ENCODE data around the gene RPL10L. TPM values are rescaled to one million over a fixed set of nuclear protein-coding genes. Genes with fewer than 3 reads are reported as not detected.

RPL10L gene
- total RNA-seq: not detected in 2 replicates

GRCh38 chr14:46651526-46652144 is at the start of gene RPL10L:
Gene RPL10L, minus strand, starts transcription at chr14:46651781. Its CDS starts 45 bp downstream, at chr14:46651736.
- Histone ChIP-seq H3K4me3 (ENCODE audit: low read depth, low read length) (no peak within 1 kb of the TSS), H3K27me3 (ENCODE audit: control insufficient read depth, insufficient read depth, low read length) (no peaks in the 10 kb centered on the region), H3K36me3 (ENCODE audit: control insufficient read depth, insufficient read depth, low read length) (no peaks in the 10 kb centered on the region)
- TF ChIP-seq, protein P1, sequence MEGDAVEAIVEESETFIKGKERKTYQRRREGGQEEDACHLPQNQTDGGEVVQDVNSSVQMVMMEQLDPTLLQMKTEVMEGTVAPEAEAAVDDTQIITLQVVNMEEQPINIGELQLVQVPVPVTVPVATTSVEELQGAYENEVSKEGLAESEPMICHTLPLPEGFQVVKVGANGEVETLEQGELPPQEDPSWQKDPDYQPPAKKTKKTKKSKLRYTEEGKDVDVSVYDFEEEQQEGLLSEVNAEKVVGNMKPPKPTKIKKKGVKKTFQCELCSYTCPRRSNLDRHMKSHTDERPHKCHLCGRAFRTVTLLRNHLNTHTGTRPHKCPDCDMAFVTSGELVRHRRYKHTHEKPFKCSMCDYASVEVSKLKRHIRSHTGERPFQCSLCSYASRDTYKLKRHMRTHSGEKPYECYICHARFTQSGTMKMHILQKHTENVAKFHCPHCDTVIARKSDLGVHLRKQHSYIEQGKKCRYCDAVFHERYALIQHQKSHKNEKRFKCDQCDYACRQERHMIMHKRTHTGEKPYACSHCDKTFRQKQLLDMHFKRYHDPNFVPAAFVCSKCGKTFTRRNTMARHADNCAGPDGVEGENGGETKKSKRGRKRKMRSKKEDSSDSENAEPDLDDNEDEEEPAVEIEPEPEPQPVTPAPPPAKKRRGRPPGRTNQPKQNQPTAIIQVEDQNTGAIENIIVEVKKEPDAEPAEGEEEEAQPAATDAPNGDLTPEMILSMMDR (IDR thresholded peaks at IDR 0.05; ENCODE audit: insufficient read depth, low read length, severe bottlenecking): no peak
- FAIRE-seq (no peak), DNase-seq (ENCODE audit: low read depth) (no peak)

DNA sequence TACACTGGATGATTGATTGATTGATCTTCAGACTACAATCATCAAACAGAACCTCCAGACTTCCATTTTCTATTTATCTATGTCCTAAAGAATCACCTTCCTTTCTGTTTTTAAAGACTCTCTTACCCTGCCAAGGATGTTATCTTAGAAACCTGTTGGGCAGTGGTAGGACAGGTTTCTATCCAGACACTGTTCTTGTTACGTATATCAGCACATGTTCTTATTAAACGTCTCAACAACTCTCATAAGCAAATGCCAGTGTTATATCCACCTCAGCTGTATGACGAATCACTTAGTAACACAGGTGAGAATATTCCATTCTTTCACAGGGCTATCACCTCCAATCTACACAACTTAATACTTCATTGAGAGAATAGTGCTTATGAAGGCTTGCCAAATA is 40.2 kb upstream of the RPL10L start:
- TF ChIP-seq, protein P1 (IDR thresholded peaks at IDR 0.05; ENCODE audit: insufficient read depth, low read length, severe bottlenecking): no peak
- H3K27me3 ChIP-seq (ENCODE audit: control insufficient read depth, insufficient read depth, low read length): no peaks in the 10 kb centered on the region
- FAIRE-seq (no peak), DNase-seq (ENCODE audit: low read depth) (peak; percentile 57)
- H3K4me3 ChIP-seq (ENCODE audit: low read depth, low read length): no peak overlapping the region
- H3K36me3 ChIP-seq (ENCODE audit: control insufficient read depth, insufficient read depth, low read length): no peaks in the 10 kb centered on the region

DNA sequence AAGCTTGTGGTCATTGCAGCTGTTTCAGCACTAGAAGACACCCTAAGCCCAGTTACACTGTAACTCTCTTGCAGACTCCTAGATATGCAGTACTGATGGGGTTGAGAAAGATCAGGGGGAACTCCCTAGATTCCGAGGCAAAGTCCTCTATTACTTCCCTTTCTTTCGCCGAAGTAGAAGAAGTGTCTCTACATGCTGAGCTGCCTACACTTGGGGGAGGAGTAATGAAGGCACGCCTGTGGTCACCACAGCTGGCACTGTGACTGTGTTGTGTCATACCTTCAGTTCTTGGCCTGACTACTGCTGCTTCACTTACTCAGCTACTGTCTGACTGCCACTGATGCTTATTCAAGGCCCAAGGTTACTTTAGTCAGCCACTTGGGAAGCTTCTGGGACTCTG is 35.1 kb upstream of the RPL10L start:
- TF ChIP-seq, protein P1 (IDR thresholded peaks at IDR 0.05; ENCODE audit: insufficient read depth, low read length, severe bottlenecking): no peak
- no peaks in the 10 kb centered on the region for H3K27me3 ChIP-seq (ENCODE audit: control insufficient read depth, insufficient read depth, low read length)
- FAIRE-seq: no peak
- no peaks in the 10 kb centered on the region for H3K36me3 ChIP-seq (ENCODE audit: control insufficient read depth, insufficient read depth, low read length)
- peak; percentile 38 for DNase-seq (ENCODE audit: low read depth)
- no peak overlapping the region for H3K4me3 ChIP-seq (ENCODE audit: low read depth, low read length)

GRCh38 chr14:46672128-46672527 is 20.5 kb upstream of the RPL10L start:
- no peak for DNase-seq (ENCODE audit: low read depth)
- FAIRE-seq: no peak
- H3K4me3 ChIP-seq (ENCODE audit: low read depth, low read length): no peak overlapping the region
- no peaks in the 10 kb centered on the region for H3K36me3 ChIP-seq (ENCODE audit: control insufficient read depth, insufficient read depth, low read length)
- TF ChIP-seq, protein P1 (IDR thresholded peaks at IDR 0.05; ENCODE audit: insufficient read depth, low read length, severe bottlenecking): no peak
- H3K27me3 ChIP-seq (ENCODE audit: control insufficient read depth, insufficient read depth, low read length): no peaks in the 10 kb centered on the region

GRCh38 chr14:46663382-46663781 is 11.8 kb upstream of the RPL10L start:
- no peak overlapping the region for H3K4me3 ChIP-seq (ENCODE audit: low read depth, low read length)
- no peak for FAIRE-seq
- TF ChIP-seq, protein P1 (IDR thresholded peaks at IDR 0.05; ENCODE audit: insufficient read depth, low read length, severe bottlenecking): no peak

DNA sequence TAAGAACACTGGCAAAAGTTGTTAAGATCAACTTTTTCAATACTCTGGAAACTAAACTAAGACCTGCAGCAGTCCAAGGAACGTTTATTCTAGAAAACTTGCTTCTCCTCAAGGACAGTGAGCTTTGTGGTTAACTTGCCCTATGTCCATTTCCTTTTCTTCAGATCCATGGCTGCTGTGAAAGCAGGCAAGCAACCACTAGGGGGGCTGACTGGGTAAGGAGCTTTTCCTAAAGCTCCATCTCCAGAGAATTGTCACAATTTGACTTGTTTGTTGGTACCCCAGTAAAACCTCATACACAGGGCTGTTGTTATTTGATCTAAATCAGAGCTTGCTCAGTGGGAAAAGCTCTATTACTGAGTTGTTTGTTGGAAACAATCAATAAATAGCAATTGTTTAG is 10.1 kb upstream of the RPL10L start:
- DNase-seq (ENCODE audit: low read depth) (peak; percentile 8), FAIRE-seq (no peak)
- Histone ChIP-seq H3K4me3 (ENCODE audit: low read depth, low read length) (no peak overlapping the region), H3K27me3 (ENCODE audit: control insufficient read depth, insufficient read depth, low read length) (no peaks in the 10 kb centered on the region), H3K36me3 (ENCODE audit: control insufficient read depth, insufficient read depth, low read length) (no peaks in the 10 kb centered on the region)
- TF ChIP-seq, protein P1 (IDR thresholded peaks at IDR 0.05; ENCODE audit: insufficient read depth, low read length, severe bottlenecking): peak; percentile 17

More at GRCh38 chr14:46663382-46663781, 11.8 kb upstream of the RPL10L start:
- DNase-seq (ENCODE audit: low read depth): no peak
- Histone ChIP-seq H3K27me3 (ENCODE audit: control insufficient read depth, insufficient read depth, low read length) (no peaks in the 10 kb centered on the region), H3K36me3 (ENCODE audit: control insufficient read depth, insufficient read depth, low read length) (no peaks in the 10 kb centered on the region)

All from bronchial epithelial cell (primary cell).